ENCODE measurements around the gene ATF6B.

Gene ATF6B

DNA sequence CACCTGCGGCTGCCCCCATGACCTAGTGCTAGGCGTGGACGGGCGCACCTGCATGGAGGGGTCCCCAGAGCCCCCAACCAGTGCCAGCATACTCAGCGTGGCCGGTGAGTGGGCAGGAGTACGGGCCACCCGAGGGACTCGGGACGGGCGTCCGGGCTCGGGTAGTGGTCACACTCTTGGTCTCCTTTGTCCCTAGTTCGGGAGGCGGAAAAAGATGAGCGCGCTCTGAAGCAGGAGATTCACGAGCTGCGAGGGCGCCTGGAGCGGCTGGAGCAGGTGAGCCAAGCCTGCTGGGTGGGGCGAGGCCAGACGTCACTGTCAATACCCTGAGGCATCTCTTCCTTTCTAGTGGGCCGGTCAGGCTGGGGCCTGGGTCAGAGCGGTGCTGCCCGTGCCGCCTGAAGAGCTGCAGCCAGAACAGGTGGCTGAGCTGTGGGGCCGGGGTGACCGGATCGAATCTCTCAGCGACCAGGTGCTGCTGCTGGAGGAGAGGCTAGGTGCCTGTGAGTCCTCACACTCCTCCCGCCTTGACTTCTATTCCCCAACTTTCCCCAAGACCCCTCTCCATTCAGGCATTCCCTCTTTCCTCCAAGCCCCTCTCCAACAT is 39.2 kb upstream of the ATF6B start:
- TF ChIP-seq GATA3 (IDR thresholded peaks at IDR 0.05; ENCODE audit: low read depth, low read length) = no peak
- TF ChIP-seq GATA2 (IDR thresholded peaks at IDR 0.05; ENCODE audit: low read depth, low read length) = no peak

DNA sequence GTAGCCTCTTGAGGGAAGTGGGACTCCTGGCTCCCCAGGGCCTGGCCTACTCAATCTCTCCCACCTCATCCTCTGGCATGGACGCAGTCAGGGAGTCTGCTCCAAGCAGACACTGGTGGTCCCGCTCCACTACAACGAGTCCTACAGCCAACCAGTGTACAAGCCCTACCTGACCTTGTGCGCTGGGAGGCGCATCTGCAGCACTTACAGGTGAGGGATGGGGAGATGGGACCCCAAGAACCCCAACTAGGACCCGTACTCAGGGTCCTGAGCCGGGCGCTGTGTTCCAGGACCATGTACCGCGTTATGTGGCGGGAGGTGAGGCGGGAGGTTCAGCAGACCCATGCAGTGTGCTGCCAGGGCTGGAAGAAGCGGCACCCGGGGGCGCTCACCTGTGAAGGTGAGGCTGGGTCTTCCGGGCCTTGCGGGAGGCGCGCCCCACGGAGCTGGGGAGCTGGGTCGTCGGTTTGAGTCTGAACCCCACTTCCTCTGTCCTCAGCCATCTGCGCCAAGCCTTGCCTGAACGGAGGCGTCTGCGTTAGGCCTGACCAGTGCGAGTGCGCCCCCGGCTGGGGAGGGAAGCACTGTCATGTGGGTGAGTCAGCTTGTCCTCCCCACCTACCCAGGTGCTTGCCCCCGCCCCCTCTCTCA is 38.5 kb upstream of the ATF6B start:
- TF ChIP-seq GATA2 (IDR thresholded peaks at IDR 0.05; ENCODE audit: low read depth, low read length) (no peak), GATA3 (IDR thresholded peaks at IDR 0.05; ENCODE audit: low read depth, low read length) (no peak)

DNA sequence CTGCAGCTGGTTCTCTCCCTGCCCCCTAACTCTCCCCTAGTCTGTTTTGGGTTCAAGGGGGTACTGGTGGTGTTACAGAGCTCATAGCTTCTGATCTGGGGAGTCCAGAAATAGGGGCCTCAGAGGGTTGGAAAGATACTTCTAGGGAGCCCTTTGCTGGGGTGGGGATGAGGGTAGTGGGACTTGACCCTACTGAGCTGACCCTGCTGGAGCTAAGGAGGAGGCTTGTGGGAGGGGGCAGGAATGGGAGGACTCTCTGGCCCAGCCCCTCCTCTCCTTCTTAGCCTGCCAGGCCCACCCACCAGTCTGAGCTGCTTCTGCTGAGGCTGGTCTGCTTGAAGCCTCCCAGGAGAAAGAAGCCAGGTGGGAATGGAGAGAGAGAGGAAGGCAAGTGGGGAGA is 36.2 kb upstream of the ATF6B start, which contains the start of gene EGFL8:
EGFL8 (plus strand) TSS at position 301 of the 400 bp plus-strand sequence. CDS start 1,571 bp downstream, outside the sequence.
- no peak for TF ChIP-seq GATA2 (IDR thresholded peaks at IDR 0.05; ENCODE audit: low read depth, low read length)
- no peak for TF ChIP-seq GATA3 (IDR thresholded peaks at IDR 0.05; ENCODE audit: low read depth, low read length)

DNA sequence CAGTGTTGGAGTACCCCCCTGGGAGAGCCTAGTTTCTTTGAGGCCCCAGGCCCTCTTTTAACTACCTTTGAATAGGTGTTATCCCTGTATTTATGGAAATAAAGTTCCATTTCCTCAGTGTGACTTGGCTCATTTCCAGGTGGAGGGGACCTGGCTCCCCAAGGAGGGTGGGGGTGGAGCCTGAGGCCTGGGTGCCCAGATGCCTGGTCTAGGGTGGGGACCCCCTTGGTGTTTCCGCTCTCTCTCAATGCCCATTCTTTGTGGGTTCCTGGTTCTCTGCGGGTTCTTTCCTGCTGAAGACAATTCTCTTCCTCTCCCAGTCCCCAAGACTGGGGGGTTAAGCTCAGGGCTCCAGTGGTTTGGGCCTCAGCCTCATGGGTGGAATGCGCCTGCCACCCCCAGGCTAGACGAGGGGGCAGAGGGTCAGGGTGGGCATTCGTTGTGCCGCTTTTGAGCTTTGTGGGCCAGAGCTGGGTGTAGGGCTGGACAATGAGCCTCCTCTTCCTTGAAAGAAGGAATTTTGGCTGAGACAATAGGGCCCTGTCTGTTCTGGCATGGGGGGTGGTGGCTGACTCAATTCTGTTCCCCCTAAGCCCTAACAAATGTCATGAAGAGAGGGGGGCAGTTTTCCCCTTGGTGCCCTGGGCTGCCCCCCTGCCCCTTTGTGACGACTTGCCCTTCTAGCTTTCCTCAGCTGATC is 35.7 kb upstream of the ATF6B start:
- TF ChIP-seq GATA2 (IDR thresholded peaks at IDR 0.05; ENCODE audit: low read depth, low read length) = no peak
- TF ChIP-seq GATA3 (IDR thresholded peaks at IDR 0.05; ENCODE audit: low read depth, low read length) = no peak

DNA sequence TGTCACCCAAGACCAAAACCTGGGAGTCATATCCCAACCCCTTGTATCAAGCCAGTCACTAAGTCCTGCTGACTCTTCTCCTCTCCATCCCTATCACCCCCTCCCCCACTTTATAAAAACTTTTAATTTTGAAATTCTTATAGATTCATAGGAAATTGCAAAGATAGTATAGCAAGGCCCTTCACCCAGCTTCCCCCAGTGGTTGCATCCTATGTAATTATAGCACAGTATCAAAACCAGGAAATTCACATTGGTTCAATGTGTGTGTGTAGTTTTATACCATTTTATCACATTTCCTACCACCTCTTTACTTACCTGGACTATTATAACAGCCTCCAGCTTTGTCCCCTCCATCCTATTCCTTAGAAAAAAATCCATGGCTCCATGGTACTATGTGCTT is 30.0 kb upstream of the ATF6B start:
- TF ChIP-seq GATA3 (IDR thresholded peaks at IDR 0.05; ENCODE audit: low read depth, low read length) (no peak), GATA2 (IDR thresholded peaks at IDR 0.05; ENCODE audit: low read depth, low read length) (no peak)

DNA sequence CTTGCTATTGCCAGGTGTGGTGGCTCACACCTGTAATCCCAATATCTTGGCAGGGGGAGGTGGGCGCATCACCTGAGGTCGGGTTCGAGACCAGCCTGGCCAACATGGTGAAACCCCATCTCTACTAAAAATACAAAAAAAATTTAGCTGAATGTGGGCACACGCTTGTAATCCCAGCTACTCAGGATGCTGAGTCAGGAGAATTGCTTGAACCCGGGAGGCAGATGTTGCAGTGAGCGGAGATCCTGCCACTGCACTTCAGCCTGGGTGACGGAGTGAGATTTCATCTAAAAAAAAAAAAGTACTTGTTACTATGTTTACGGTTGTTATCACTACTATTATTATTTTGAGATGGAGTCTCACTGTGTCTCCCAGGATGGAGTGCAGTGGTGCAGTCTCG is 28.8 kb upstream of the ATF6B start:
- TF ChIP-seq GATA2 (IDR thresholded peaks at IDR 0.05; ENCODE audit: low read depth, low read length) (no peak), GATA3 (IDR thresholded peaks at IDR 0.05; ENCODE audit: low read depth, low read length) (no peak)

DNA sequence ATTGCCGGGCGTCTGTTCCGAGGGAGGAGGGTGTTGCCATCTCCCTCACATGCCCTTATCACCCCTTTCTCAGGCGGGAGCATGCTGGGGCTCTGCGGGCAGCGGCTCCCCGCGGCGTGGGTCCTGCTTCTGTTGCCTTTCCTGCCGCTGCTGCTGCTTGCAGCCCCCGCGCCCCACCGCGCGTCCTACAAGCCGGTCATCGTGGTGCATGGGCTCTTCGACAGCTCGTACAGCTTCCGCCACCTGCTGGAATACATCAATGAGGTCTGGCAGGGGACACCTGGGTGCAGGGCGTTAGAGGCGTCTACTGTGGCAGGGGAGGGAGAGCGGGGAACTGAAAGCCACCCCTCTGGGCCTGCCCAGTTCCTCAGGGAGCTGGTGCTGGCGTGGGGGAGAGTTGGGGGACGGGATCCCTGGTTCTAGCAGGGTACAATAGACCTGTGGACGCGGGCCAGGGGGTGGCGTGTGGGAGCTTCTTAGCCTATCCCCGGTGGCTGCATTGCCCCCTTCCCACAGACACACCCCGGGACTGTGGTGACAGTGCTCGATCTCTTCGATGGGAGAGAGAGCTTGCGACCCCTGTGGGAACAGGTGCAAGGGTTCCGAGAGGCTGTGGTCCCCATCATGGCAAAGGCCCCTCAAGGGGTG is 26.6 kb upstream of the ATF6B start:
- TF ChIP-seq GATA3 (IDR thresholded peaks at IDR 0.05; ENCODE audit: low read depth, low read length) (no peak), GATA2 (IDR thresholded peaks at IDR 0.05; ENCODE audit: low read depth, low read length) (no peak)

DNA sequence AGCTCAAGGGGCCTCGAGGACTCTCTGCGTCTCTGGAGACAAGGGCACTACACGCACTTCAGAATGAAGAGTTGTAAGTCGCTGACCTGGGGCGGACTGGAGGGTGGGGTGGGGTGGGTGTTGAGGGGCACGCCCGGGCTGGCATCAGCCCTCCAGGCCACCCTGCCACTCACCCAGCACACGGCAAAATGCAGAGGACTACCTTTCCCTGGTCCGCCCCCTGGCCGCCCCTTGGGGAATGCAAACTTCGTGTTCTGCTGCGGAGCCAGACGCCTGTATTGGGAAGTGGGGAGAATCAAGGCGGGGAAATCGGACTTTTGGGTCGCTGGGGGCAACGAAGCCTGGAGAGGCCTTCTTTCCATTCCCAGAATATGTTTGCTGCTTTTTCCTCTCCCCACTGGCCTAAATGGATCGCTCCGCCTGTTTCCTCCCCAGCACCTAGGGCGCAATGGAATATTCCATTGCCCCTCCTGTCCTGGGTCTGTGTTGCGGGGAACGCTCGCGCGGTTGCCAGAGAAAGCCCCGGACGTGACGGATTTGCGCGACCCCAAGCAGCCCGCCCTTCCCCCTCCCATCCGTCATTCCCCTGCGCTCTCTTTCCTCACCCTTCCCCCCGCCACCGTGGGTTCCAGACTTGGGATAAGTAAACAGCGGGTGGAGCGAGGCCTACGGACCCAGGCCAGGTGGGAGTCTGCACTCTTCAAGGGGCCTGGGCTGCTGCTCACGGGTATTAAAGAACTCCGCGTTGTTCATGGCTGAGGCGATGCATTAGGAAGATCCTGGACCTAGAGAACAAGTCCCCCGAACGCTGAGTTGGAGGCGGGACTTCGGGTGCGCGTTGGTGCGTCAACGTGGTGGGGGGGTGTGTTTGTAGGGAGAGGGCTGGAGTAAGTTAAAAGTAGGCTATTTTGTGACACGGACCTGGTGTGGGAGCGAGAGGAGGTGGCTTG is 25.8 kb upstream of the ATF6B start, which contains the start of gene PPT2:
PPT2 (plus strand) TSS at position 578 of the 950 bp plus-strand sequence. CDS start 454 bp downstream, outside the sequence.
- TF ChIP-seq GATA3 (IDR thresholded peaks at IDR 0.05; ENCODE audit: low read depth, low read length) = no peak
- no peak for TF ChIP-seq GATA2 (IDR thresholded peaks at IDR 0.05; ENCODE audit: low read depth, low read length)

DNA sequence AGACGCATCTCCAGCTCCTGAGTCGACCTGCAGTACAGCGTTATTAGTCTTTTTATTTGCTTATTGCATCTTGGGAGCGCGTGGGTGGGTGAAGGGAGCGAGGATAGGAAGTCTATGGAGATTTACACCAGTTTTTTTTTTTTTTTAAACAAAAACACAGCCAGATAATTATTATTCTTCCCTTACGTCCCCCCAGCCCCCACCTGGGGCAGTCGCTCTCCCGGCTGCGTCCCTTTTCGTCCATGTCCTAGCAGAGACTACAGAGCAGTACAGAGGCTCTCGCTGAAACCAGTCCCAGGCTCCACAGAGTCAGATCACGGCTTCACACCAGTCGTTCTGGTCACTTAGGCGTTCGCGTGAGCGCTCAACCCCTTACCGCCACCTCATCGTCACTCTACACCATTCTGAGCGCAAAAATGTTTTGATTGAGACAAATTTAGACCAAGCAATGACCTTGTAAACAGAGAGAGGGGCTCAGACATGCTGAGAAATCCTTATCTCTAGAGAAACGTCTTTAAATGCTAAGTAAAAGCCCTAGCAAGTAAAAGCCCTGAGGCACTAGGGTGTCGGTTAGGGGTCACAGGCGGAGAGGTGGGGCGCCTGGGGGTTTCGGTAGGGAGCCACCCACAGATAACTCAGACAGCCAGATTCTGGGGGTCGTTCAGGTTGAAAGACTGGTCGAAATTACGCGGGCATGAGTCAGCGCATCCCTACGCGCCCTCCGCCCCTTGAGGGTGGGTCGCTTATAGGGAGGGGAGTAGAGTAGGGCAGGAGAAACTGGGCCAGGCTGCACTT is 24.9 kb upstream of the ATF6B start:
- TF ChIP-seq GATA3 (IDR thresholded peaks at IDR 0.05; ENCODE audit: low read depth, low read length) (no peak), GATA2 (IDR thresholded peaks at IDR 0.05; ENCODE audit: low read depth, low read length) (no peak)

DNA sequence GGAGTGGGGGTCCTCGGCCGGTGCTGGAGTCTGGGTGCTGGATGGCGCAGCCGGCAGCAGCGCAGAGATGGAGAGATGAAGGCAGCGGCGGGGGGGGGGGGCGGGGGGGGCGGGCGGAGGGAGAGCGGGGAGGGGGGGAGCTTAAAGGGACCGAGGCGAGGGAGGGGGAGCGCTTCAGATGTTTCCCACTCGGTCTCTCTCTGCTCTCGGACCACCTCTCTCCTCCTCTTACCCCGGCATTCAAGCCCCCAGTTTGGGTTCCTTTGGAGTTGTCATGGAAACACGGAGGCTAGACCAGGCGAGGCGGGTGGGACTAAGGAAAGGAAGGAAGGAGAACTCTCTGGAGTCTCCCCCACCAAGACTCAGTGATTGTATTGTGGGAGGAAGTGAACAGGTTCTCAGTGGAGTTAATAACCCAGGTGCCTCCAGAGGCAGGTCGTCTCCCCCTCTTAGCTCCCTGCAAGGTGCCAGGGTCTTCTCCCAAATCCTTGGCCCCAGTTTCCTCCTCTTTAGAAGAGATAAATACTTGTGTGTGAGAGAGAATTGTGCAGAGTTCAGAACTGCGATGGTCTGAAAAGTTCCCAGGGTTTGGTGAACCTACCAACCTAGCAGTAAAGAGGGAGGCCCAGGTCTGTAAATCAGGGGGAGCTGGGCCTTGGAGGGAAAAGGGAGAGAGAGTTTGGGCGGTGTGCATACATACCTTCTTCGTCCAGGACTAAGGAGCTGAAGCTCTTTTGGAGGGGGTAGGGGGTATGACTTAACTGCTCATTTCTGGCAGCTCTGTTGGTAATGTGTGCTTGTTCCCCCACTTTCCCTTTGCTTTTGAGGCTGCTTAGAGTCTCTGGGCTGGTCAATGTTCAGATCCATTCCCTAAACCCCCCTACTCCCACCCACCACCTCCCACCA is 24.1 kb upstream of the ATF6B start, which contains the start of gene PRRT1:
PRRT1 (minus strand) TSS at position 77 of the 906 bp plus-strand sequence. CDS start 112 bp downstream, outside the sequence.
- TF ChIP-seq GATA3 (IDR thresholded peaks at IDR 0.05; ENCODE audit: low read depth, low read length) (no peak), GATA2 (IDR thresholded peaks at IDR 0.05; ENCODE audit: low read depth, low read length) (no peak)

DNA sequence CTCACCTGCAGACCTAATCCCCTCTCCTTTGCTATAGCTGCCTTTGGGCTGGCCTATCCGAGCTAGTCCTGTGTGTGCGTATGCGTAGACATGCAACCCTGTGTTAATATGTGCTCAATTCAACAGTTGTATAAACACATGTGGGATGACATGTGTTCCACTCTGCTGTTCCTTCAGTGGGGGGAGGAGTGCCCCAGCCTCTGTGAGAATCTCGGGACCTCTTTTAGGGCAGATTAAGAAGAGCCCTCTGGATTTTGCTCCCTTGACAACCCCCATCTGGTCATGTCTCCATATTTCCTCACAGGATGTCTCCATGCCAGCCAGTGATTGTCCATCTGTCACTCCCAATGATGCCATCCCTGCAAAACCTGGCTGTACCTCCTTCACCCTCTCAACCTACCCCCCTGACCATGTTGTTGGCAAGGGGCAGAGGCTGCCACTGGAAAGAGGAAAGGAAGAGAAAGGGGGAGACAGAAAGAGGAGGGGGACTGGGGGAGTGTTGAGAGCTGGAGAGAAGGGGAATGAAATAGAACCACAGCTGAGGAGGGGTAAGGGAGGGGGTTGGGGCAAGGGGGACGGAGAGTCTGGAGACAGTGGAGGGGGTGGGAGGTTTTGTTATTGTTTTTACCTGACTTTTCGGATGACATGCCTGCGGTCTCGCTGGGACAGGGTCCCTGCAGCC is 23.3 kb upstream of the ATF6B start:
- TF ChIP-seq GATA2 (IDR thresholded peaks at IDR 0.05; ENCODE audit: low read depth, low read length) (no peak), GATA3 (IDR thresholded peaks at IDR 0.05; ENCODE audit: low read depth, low read length) (no peak)
